GM23248 (cell line): ENCODE measurements around the gene ABCD1. TPM values are rescaled to one million over a fixed set of nuclear protein-coding genes. Genes with fewer than 3 reads are reported as not detected.

Experiments
- DNase-seq: peaks from one replicate; pipeline ENCODE4 v3.0.0-alpha.2; 2015
- H2AFZ ChIP-seq: fragments of 200-600 bp; sonication (generic); 2 replicates; pipeline ENCODE4 v1.6.1; 2016; ENCODE audit warnings: antibody characterized with exemption
- H3F3A ChIP-seq: fragments of 200-600 bp; sonication (generic); 2 replicates; pipeline ENCODE4 v1.6.1; 2016; ENCODE audit warnings: mild to moderate bottlenecking, antibody characterized with exemption, mixed run types; ENCODE audit not compliant: insufficient read depth
- H3K27ac ChIP-seq: fragments of 200-600 bp; sonication (generic); 2 replicates; pipeline ENCODE4 v1.5.1; 2016; ENCODE audit warnings: mild to moderate bottlenecking
- H3K27me3 ChIP-seq: fragments of 200-600 bp; sonication (generic); replicated peaks from 2 replicates; pipeline ENCODE4 v1.6.1; 2016; ENCODE audit warnings: mild to moderate bottlenecking; ENCODE audit not compliant: insufficient read depth
- H3K36me3 ChIP-seq: fragments of 200-600 bp; sonication (generic); 2 replicates; pipeline ENCODE4 v1.6.1; 2016; ENCODE audit warnings: low read depth, mild to moderate bottlenecking
- H3K4me1 ChIP-seq: fragments of 200-600 bp; sonication (generic); 2 replicates; pipeline ENCODE4 v1.6.1; 2016; ENCODE audit warnings: mild to moderate bottlenecking; ENCODE audit not compliant: insufficient read depth
- H3K4me2 ChIP-seq: fragments of 200-600 bp; sonication (generic); one replicate; pipeline ENCODE4 v1.6.1; 2016; ENCODE audit warnings: mild to moderate bottlenecking; ENCODE audit not compliant: unreplicated experiment
- H3K4me3 ChIP-seq: fragments of 200-600 bp; sonication (generic); 2 replicates; pipeline ENCODE4 v1.5.1; 2016; ENCODE audit warnings: mild to moderate bottlenecking
- H3K79me2 ChIP-seq: fragments of 200-600 bp; sonication (generic); 2 replicates; pipeline ENCODE4 v1.6.1; 2016; ENCODE audit warnings: mild to moderate bottlenecking; ENCODE audit not compliant: insufficient read depth
- H3K9ac ChIP-seq: fragments of 200-600 bp; sonication (generic); 2 replicates; pipeline ENCODE4 v1.6.1; 2016; ENCODE audit warnings: mild to moderate bottlenecking
- H3K9me2 ChIP-seq: fragments of 200-600 bp; sonication (generic); 2 replicates; pipeline ENCODE4 v1.6.1; 2016; ENCODE audit warnings: mixed run types, mild to moderate bottlenecking, moderate library complexity; ENCODE audit not compliant: insufficient read depth
- H3K9me3 ChIP-seq: fragments of 200-600 bp; sonication (generic); one replicate; pipeline ENCODE4 v1.6.1; 2017; ENCODE audit warnings: low read depth
- H4K20me1 ChIP-seq: fragments of 200-600 bp; sonication (generic); 2 replicates; pipeline ENCODE4 v1.6.0; 2016; ENCODE audit not compliant: insufficient read depth
- EZH2 ChIP-seq: fragments of 200-600 bp; sonication (generic); IDR thresholded peaks from 2 replicates; pipeline ENCODE4 v1.6.1; 2018; ENCODE audit warnings: antibody characterized with exemption, mild to moderate bottlenecking; ENCODE audit not compliant: insufficient read depth, poor library complexity, severe bottlenecking
- EZH2phosphoT487 ChIP-seq: fragments of 200-600 bp; sonication (generic); IDR thresholded peaks from 2 replicates; pipeline ENCODE4 v1.6.1; 2018; ENCODE audit warnings: antibody characterized with exemption, moderate library complexity, mild to moderate bottlenecking, low read depth; ENCODE audit not compliant: insufficient read depth
- WGBS, 2 experiments: methylation state at CpG; one replicate each; pipeline ENCODE4 v1.1.6; 2015 to 2017; ENCODE audit warnings: low lambda C conversion rate in 2 of 2, low coverage in 1 of 2; ENCODE audit errors: missing lambda C conversion rate in 2 of 2; 5-methylcytosine and 5-hydroxymethylcytosine counted together
- in situ Hi-C: fragments of 300-500 bp; cut with MboI; formaldehyde crosslinking; loops from 2 replicates; pipeline ENCODE4 v1.15.0; 2020
- polyA plus RNA-seq: library from polyadenylated mRNA; unstranded; fragments of >200 nt; fragmentation: Nextera tagmentation; extraction: Ambion mirVana; gene quantifications from 2 replicates; pipeline ENCODE4 v1.2.1, GENCODE V29; 2016
- total RNA-seq: library from RNA; depleted of rRNA; stranded (reverse); fragments of >200 nt; shearing (Covaris generic); gene quantifications from 2 replicates; pipeline ENCODE4 v1.2.3, GENCODE V29; 2014

Gene ABCD1
- total and polyA plus RNA-seq, 2 experiments from 2014 or later = 9.8 to 24.4 TPM

GRCh38 chrX:153775293-153776119 is 50.9 kb downstream of the ABCD1 start:
- WGBS, 2 experiments = 96 to 99% methylated on average over 10 to 25 of the region's 42 CpGs
- no peak overlapping the region for H3K4me3 ChIP-seq
- no peaks in the 10 kb centered on the region for H4K20me1 ChIP-seq
- H3K79me2 ChIP-seq = no peaks in the 10 kb centered on the region
- no peaks in the 10 kb centered on the region for H3F3A ChIP-seq
- no peak overlapping the region for H3K9ac ChIP-seq
- H3K4me2 ChIP-seq = no peak overlapping the region
- DNase-seq = no peak
- H3K4me1 ChIP-seq = no peaks in the 10 kb centered on the region
- H3K9me3 ChIP-seq = no peaks in the 10 kb centered on the region
- no peak for TF ChIP-seq EZH2
- H3K27me3 ChIP-seq = no peaks in the 10 kb centered on the region
- H3K36me3 ChIP-seq = no peaks in the 10 kb centered on the region
- H3K9me2 ChIP-seq = no peaks in the 10 kb centered on the region
- no peak overlapping the region for H2AFZ ChIP-seq
- in situ Hi-C loops = no loop called here
- no peak overlapping the region for H3K27ac ChIP-seq

- Histone ChIP-seq H3K4me1 (no peaks in the 10 kb centered on the region), H3K4me2 (no peak overlapping the region), H3K27me3 (no peaks in the 10 kb centered on the region), H3K36me3 (no peaks in the 10 kb centered on the region), H3K9me3 (no peaks in the 10 kb centered on the region), H3F3A (no peaks in the 10 kb centered on the region), H3K79me2 (no peaks in the 10 kb centered on the region), H4K20me1 (no peaks in the 10 kb centered on the region), H3K9ac (no peak overlapping the region), H2AFZ (no peak overlapping the region), H3K27ac (no peak overlapping the region), H3K4me3 (no peak overlapping the region), H3K9me2 (no peaks in the 10 kb centered on the region)
- 95% methylated on average over 20 of the region's 20 CpGs; no CpG with 5 or more reads in 1 of the 2 experiments for WGBS, 2 experiments
- TF ChIP-seq EZH2phosphoT487 = no peak
- no peak for TF ChIP-seq EZH2
- DNase-seq = no peak
- in situ Hi-C loops = no loop called here
These were observed 51.5 kb downstream of the ABCD1 start for GRCh38 chrX:153776120-153776599.

GRCh38 chrX:153776611-153777045 is 52.0 kb downstream of the ABCD1 start:
- in situ Hi-C loops = no loop called here
- no peaks in the 10 kb centered on the region for H4K20me1 ChIP-seq
- H2AFZ ChIP-seq = no peak overlapping the region
- no peaks in the 10 kb centered on the region for H3K4me1 ChIP-seq
- H3K9ac ChIP-seq = no peak overlapping the region
- H3K4me3 ChIP-seq = no peak overlapping the region
- no peak for DNase-seq
- H3F3A ChIP-seq = no peaks in the 10 kb centered on the region
- H3K27ac ChIP-seq = no peak overlapping the region
- no peak for TF ChIP-seq EZH2
- no peak for TF ChIP-seq EZH2phosphoT487
- no peaks in the 10 kb centered on the region for H3K79me2 ChIP-seq
- H3K9me3 ChIP-seq = no peaks in the 10 kb centered on the region
- no peaks in the 10 kb centered on the region for H3K27me3 ChIP-seq
- no peak overlapping the region for H3K4me2 ChIP-seq
- WGBS, 2 experiments = 94 to 100% methylated on average over 3 to 20 of the region's 22 CpGs
- no peaks in the 10 kb centered on the region for H3K36me3 ChIP-seq
- H3K9me2 ChIP-seq = no peaks in the 10 kb centered on the region

GRCh38 chrX:153777261-153778090 is 52.8 kb downstream of the ABCD1 start:
- no peak for TF ChIP-seq EZH2
- in situ Hi-C loops = no loop called here
- DNase-seq = no peak

More at GRCh38 chrX:153777261-153778090, 52.8 kb downstream of the ABCD1 start:
- H4K20me1 ChIP-seq = no peaks in the 10 kb centered on the region
- 88 to 95% methylated on average over 10 to 20 of the region's 34 CpGs for WGBS, 2 experiments
- H3K9me3 ChIP-seq = no peaks in the 10 kb centered on the region
- H3K79me2 ChIP-seq = no peaks in the 10 kb centered on the region
- no peak overlapping the region for H2AFZ ChIP-seq
- H3K4me1 ChIP-seq = no peaks in the 10 kb centered on the region
- no peak overlapping the region for H3K27ac ChIP-seq
- no peaks in the 10 kb centered on the region for H3F3A ChIP-seq
- H3K9me2 ChIP-seq = no peaks in the 10 kb centered on the region
- H3K9ac ChIP-seq = no peak overlapping the region
- H3K36me3 ChIP-seq = no peaks in the 10 kb centered on the region
- no peak overlapping the region for H3K4me3 ChIP-seq
- H3K27me3 ChIP-seq = no peaks in the 10 kb centered on the region
- no peak overlapping the region for H3K4me2 ChIP-seq
